Esophagus squamous epithelium (tissue), 4 donors: ENCODE measurements around the gene TBC1D2B.

Experiments
- POLR2A ChIP-seq, 4 donors: fragments of 450-650 bp; IDR thresholded peaks; one replicate each; pipeline ENCODE4 v1.6.1; 2017; ENCODE audit warnings: antibody characterized with exemption in 4 of 4, mild to moderate bottlenecking in 4 of 4, moderate library complexity in 3 of 4
- TF ChIP-seq, protein P1 (sequence below), 6 experiments: fragments of 450-650 bp in 4 of 6; fragments of 200-600 bp in 2 of 6; sonication (generic) in 2 of 6; IDR thresholded peaks; one replicate each; pipeline ENCODE4 v1.5.1; 2016 to 2019; ENCODE audit warnings: antibody characterized with exemption in 6 of 6, mild to moderate bottlenecking in 4 of 6, moderate library complexity in 4 of 6

- TF ChIP-seq POLR2A (IDR thresholded peaks at IDR 0.05) = no peak
- TF ChIP-seq, protein P1, sequence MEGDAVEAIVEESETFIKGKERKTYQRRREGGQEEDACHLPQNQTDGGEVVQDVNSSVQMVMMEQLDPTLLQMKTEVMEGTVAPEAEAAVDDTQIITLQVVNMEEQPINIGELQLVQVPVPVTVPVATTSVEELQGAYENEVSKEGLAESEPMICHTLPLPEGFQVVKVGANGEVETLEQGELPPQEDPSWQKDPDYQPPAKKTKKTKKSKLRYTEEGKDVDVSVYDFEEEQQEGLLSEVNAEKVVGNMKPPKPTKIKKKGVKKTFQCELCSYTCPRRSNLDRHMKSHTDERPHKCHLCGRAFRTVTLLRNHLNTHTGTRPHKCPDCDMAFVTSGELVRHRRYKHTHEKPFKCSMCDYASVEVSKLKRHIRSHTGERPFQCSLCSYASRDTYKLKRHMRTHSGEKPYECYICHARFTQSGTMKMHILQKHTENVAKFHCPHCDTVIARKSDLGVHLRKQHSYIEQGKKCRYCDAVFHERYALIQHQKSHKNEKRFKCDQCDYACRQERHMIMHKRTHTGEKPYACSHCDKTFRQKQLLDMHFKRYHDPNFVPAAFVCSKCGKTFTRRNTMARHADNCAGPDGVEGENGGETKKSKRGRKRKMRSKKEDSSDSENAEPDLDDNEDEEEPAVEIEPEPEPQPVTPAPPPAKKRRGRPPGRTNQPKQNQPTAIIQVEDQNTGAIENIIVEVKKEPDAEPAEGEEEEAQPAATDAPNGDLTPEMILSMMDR (IDR thresholded peaks at IDR 0.05) = no peak
Observed at GRCh38 chr15:78083186-78083585, 5.7 kb upstream of the TBC1D2B start.
